ENCODE data around the gene CPLX1. TPM values are rescaled to one million over a fixed set of nuclear protein-coding genes. Genes with fewer than 3 reads are reported as not detected.

The CPLX1 gene
- total RNA-seq, 4 donors from 2014 or later, result 1.8 to 2.4 (median 2.4) TPM; not detected in 1

- Histone ChIP-seq H3K9me3 (peaks cover 0 to 8% (median 0%) of the 10 kb centered on the region in 4 donors), H3K27me3 (no peaks in the 10 kb centered on the region), H3K4me3 (no peak overlapping the region), H3K36me3 (peaks cover 0 to 44% (median 0%) of the 10 kb centered on the region in 3 donors), H3K27ac (no peak overlapping the region), H3K4me1 (no peaks in the 10 kb centered on the region)
- TF ChIP-seq POLR2A (IDR thresholded peaks at IDR 0.05) (no peak), CTCF (IDR thresholded peaks at IDR 0.05) (no peak), EP300 (IDR thresholded peaks at IDR 0.05) (no peak)
- WGBS, 2 donors, result 96 to 97% methylated on average over 7 to 10 of the region's 10 CpGs
- no peak for DNase-seq (ENCODE audit: low spot score in 2 of 2)
Measured at GRCh38 chr4:844752-845232, 18.9 kb upstream of the CPLX1 start.

GRCh38 chr4:839675-840443, 13.9 kb upstream of the CPLX1 start:
- no peaks in the 10 kb centered on the region for H3K4me1 ChIP-seq
- H3K4me3 ChIP-seq, result no peak overlapping the region
- no peaks in the 10 kb centered on the region for H3K27me3 ChIP-seq
- WGBS, 2 donors, result 86 to 92% methylated on average over 4 of the region's 4 CpGs
- DNase-seq (ENCODE audit: low spot score in 2 of 2), result no peak
- peaks cover 0 to 55% (median 2%) of the 10 kb centered on the region in 4 donors for H3K9me3 ChIP-seq
- peaks cover 0 to 14% (median 0%) of the 10 kb centered on the region in 3 donors for H3K36me3 ChIP-seq
- H3K27ac ChIP-seq, result no peak overlapping the region
- TF ChIP-seq POLR2A (IDR thresholded peaks at IDR 0.05) (no peak), EP300 (IDR thresholded peaks at IDR 0.05) (no peak), CTCF (IDR thresholded peaks at IDR 0.05) (no peak)

GRCh38 chr4:837772-838171, 11.8 kb upstream of the CPLX1 start:
- no peaks in the 10 kb centered on the region for H3K4me1 ChIP-seq
- 97 to 98% methylated on average over 1 of the region's 1 CpG for WGBS, 2 donors
- H3K36me3 ChIP-seq, result no peaks in the 10 kb centered on the region
- DNase-seq (ENCODE audit: low spot score in 2 of 2), result no peak
- peaks cover 0 to 56% (median 2%) of the 10 kb centered on the region in 4 donors for H3K9me3 ChIP-seq
- no peak overlapping the region for H3K27ac ChIP-seq
- H3K4me3 ChIP-seq, result no peak overlapping the region
- TF ChIP-seq EP300 (IDR thresholded peaks at IDR 0.05) (no peak), POLR2A (IDR thresholded peaks at IDR 0.05) (no peak), CTCF (IDR thresholded peaks at IDR 0.05) (no peak)
- no peaks in the 10 kb centered on the region for H3K27me3 ChIP-seq

- H3K27ac ChIP-seq, result no peak overlapping the region
- WGBS, 2 donors, result 86 to 87% methylated on average over 11 to 21 of the region's 22 CpGs
- H3K27me3 ChIP-seq, result no peaks in the 10 kb centered on the region
- no peaks in the 10 kb centered on the region for H3K36me3 ChIP-seq
- no peak for DNase-seq (ENCODE audit: low spot score in 2 of 2)
- H3K9me3 ChIP-seq, result peaks cover 0 to 64% (median 2%) of the 10 kb centered on the region in 4 donors
- TF ChIP-seq EP300 (IDR thresholded peaks at IDR 0.05) (no peak), POLR2A (IDR thresholded peaks at IDR 0.05) (no peak), CTCF (IDR thresholded peaks at IDR 0.05) (no peak)
- no peak overlapping the region for H3K4me3 ChIP-seq
- no peaks in the 10 kb centered on the region for H3K4me1 ChIP-seq
Measured at GRCh38 chr4:836750-837301, 10.9 kb upstream of the CPLX1 start.

GRCh38 chr4:836003-836511, 10.1 kb upstream of the CPLX1 start:
- Histone ChIP-seq H3K4me1 (no peaks in the 10 kb centered on the region), H3K27me3 (peaks cover 0 to 1% of the 10 kb centered on the region in 2 donors), H3K9me3 (peaks cover 0 to 65% (median 2%) of the 10 kb centered on the region in 4 donors), H3K27ac (no peak overlapping the region), H3K4me3 (no peak overlapping the region), H3K36me3 (no peaks in the 10 kb centered on the region)
- no peak for TF ChIP-seq POLR2A (IDR thresholded peaks at IDR 0.05)
- no peak for DNase-seq (ENCODE audit: low spot score in 2 of 2)
- 95 to 96% methylated on average over 30 to 32 of the region's 32 CpGs for WGBS, 2 donors

Measured in tibial nerve (tissue), 4 donors.